IMR-90 (cell line): ENCODE measurements around the gene INF2. TPM values are rescaled to one million over a fixed set of nuclear protein-coding genes. Genes with fewer than 3 reads are reported as not detected.

Source experiments
- ATAC-seq: fragments of 200-7000 bp; cut with Tn5 transposase; 2 replicates; pipeline ENCODE4 v1.9.1; 2020; ENCODE audit warnings: low read depth, mild to moderate bottlenecking, moderate library complexity
- BruUV-seq: library from RNA; stranded (reverse); fragments of 400-500 nt; replicated peaks from 2 replicates; lab custom pipeline; 2021; lab: Mats Ljungman, UMichigan
- CTCF ChIA-PET: fragments of 300-600 bp; formaldehyde crosslinking; extraction: SDS; loops from one replicate; lab custom pipeline; 2021; ENCODE audit warnings: antibody characterized with exemption; lab: Yijun Ruan, JAX
- POLR2A ChIA-PET: fragments of 300-600 bp; sonication (Branson Sonifier 250); formaldehyde crosslinking; loops from one replicate; lab custom pipeline; 2022; ENCODE audit warnings: antibody characterized with exemption; ENCODE audit not compliant: unreplicated experiment; lab: Charles Lee
- DNase-seq: peaks from one replicate; pipeline ENCODE4 v3.0.0; 2013
- H2AFZ ChIP-seq: replicated peaks from 2 replicates; pipeline ENCODE3; 2013; ENCODE audit warnings: low read length, mild to moderate bottlenecking; ENCODE audit not compliant: poor library complexity
- H2AK5ac ChIP-seq: 2 replicates; pipeline ENCODE4 v1.6.1; 2013; ENCODE audit warnings: low read depth, low read length, inconsistent platforms
- H2AK9ac ChIP-seq: replicated peaks from 2 replicates; pipeline ENCODE3; 2013; ENCODE audit warnings: mild to moderate bottlenecking, low read depth, low read length, moderate library complexity; ENCODE audit not compliant: poor library complexity
- H2BK120ac ChIP-seq: 2 replicates; pipeline ENCODE4 v1.6.1; 2013; ENCODE audit warnings: low read depth, low read length, inconsistent platforms
- H2BK15ac ChIP-seq: 3 replicates; pipeline ENCODE4 v1.6.1; 2013; ENCODE audit warnings: low read depth, low read length, inconsistent platforms
- H2BK20ac ChIP-seq: 2 replicates; pipeline ENCODE4 v1.6.1; 2013; ENCODE audit warnings: low read depth, mild to moderate bottlenecking, inconsistent platforms, low read length, moderate library complexity
- H2BK5ac ChIP-seq: 2 replicates; pipeline ENCODE4 v1.6.1; 2013; ENCODE audit warnings: mild to moderate bottlenecking, low read depth, low read length, inconsistent platforms; ENCODE audit not compliant: poor library complexity, severe bottlenecking
- H3K14ac ChIP-seq: replicated peaks from 2 replicates; pipeline ENCODE4 v1.6.1; 2013; ENCODE audit warnings: low read depth, low read length, inconsistent platforms
- H3K18ac ChIP-seq: 2 replicates; pipeline ENCODE4 v1.6.1; 2013; ENCODE audit warnings: low read depth, low read length, control low read depth
- H3K23ac ChIP-seq: 2 replicates; pipeline ENCODE4 v1.6.1; 2013; ENCODE audit warnings: low read depth, low read length, inconsistent platforms
- H3K27ac ChIP-seq: 2 replicates; pipeline ENCODE4 v1.5.1; 2013; ENCODE audit warnings: mild to moderate bottlenecking, control low read depth, low read length; ENCODE audit not compliant: insufficient read depth
- H3K27me3 ChIP-seq: 2 replicates; pipeline ENCODE4 v1.6.1; 2013; ENCODE audit warnings: low read length; ENCODE audit not compliant: control insufficient read depth, insufficient read depth
- H3K36me3 ChIP-seq: 2 replicates; pipeline ENCODE4 v1.6.1; 2013; ENCODE audit warnings: low read length, mixed read lengths; ENCODE audit not compliant: control insufficient read depth, insufficient read depth
- H3K4ac ChIP-seq: 2 replicates; pipeline ENCODE4 v1.6.1; 2013; ENCODE audit warnings: low read depth, low read length, inconsistent platforms
- H3K4me1 ChIP-seq: 2 replicates; pipeline ENCODE4 v1.6.1; 2013; ENCODE audit warnings: low read length, mixed read lengths; ENCODE audit not compliant: control insufficient read depth, insufficient read depth
- H3K4me2 ChIP-seq: 2 replicates; pipeline ENCODE4 v1.6.1; 2013; ENCODE audit warnings: low read depth, mild to moderate bottlenecking, control low read depth, low read length, moderate library complexity
- H3K4me3 ChIP-seq: 2 replicates; pipeline ENCODE4 v1.5.1; 2013; ENCODE audit warnings: low read depth, mild to moderate bottlenecking, control low read depth, low read length, moderate library complexity; ENCODE audit not compliant: insufficient read depth
- H3K56ac ChIP-seq: 2 replicates; pipeline ENCODE4 v1.6.1; 2013; ENCODE audit warnings: low read length, inconsistent platforms; ENCODE audit not compliant: insufficient read depth; ENCODE audit errors: extremely low read depth
- H3K79me1 ChIP-seq, 2 experiments: 2 replicates each; pipeline ENCODE4 v1.6.1; 2013; ENCODE audit warnings: low read length in 2 of 2, inconsistent platforms in 1 of 2, low read depth in 1 of 2
- H3K9ac ChIP-seq: 2 replicates; pipeline ENCODE4 v1.6.1; 2013; ENCODE audit warnings: low read depth, low read length, control low read depth
- H3K9me1 ChIP-seq: 2 replicates; pipeline ENCODE4 v1.6.1; 2013; ENCODE audit warnings: low read length, inconsistent platforms; ENCODE audit not compliant: insufficient read depth
- H3K9me3 ChIP-seq: 2 replicates; pipeline ENCODE4 v1.6.1; 2013; ENCODE audit warnings: low read length; ENCODE audit not compliant: control insufficient read depth, insufficient read depth
- H4K20me1 ChIP-seq: 2 replicates; pipeline ENCODE4 v1.6.1; 2013; ENCODE audit warnings: low read length, inconsistent platforms; ENCODE audit not compliant: insufficient read depth
- H4K5ac ChIP-seq: 2 replicates; pipeline ENCODE4 v1.6.1; 2013; ENCODE audit warnings: mild to moderate bottlenecking, low read depth, low read length, control low read depth
- H4K8ac ChIP-seq, 2 experiments: 2 replicates each; pipeline ENCODE4 v1.6.1; 2013; ENCODE audit warnings: low read depth in 2 of 2, low read length in 2 of 2, control low read depth in 1 of 2, inconsistent platforms in 1 of 2
- H4K91ac ChIP-seq: 2 replicates; pipeline ENCODE4 v1.6.1; 2013; ENCODE audit warnings: low read depth, low read length, inconsistent platforms; ENCODE audit not compliant: insufficient read depth
- USF2 ChIP-seq: fragments of 150-350 bp; IDR thresholded peaks from 2 replicates; pipeline ENCODE4 v1.6.1; 2017; ENCODE audit warnings: mild to moderate bottlenecking, antibody characterized with exemption, low read length, low read depth
- WGBS, 2 experiments: methylation state at CpG; one replicate each; pipeline versions ENCODE4 v1.1.5 to v1.1.7; 2013; ENCODE audit warnings: missing lambda C conversion rate in 2 of 2; ENCODE audit not compliant: insufficient read length in 1 of 2; ENCODE audit errors: extremely low coverage in 2 of 2; 5-methylcytosine and 5-hydroxymethylcytosine counted together
- dilution Hi-C: fragments of 300-500 bp; cut with HindIII; formaldehyde crosslinking; loops from one replicate; pipeline ENCODE4 v1.14.3; 2018; ENCODE audit warnings: low sequenced_read_pairs; ENCODE audit not compliant: unreplicated experiment
- in situ Hi-C: fragments of 300-500 bp; cut with MboI; formaldehyde crosslinking; loops from 3 replicates; pipeline ENCODE4 v1.14.3; 2019; ENCODE audit warnings: low sequenced_read_pairs, inconsistent platforms, mixed read lengths
- intact Hi-C: fragments of 100-400 bp; cut with micrococcal nuclease; formaldehyde crosslinking; loops from 2 replicates; pipeline ENCODE4 v1.10.0; 2022
- polyA plus RNA-seq, 3 experiments: library from polyadenylated mRNA; depleted of rRNA; stranded (reverse); fragments of >200 nt; gene quantifications; 2 replicates each; pipeline ENCODE4 v1.2.3, GENCODE V29; 2012; ENCODE audit warnings: low replicate concordance in 1 of 3
- total RNA-seq: library from RNA; depleted of rRNA; stranded (reverse); fragments of >200 nt; gene quantifications from 2 replicates; pipeline ENCODE4 v1.2.3, GENCODE V29; 2012

Gene INF2
- total and polyA plus RNA-seq, 2 of the 4 experiments (the other 2 are of a cell fraction), result 16.8 to 62.1 TPM

GRCh38 chr14:104722938-104723650 lies 33.7 kb downstream of the INF2 start:
- Histone ChIP-seq H3K4me2 (no peak overlapping the region), H2BK5ac (no peak overlapping the region), H2BK15ac (no peak overlapping the region), H3K27ac (no peak overlapping the region), H4K20me1 (peaks cover 25% of the 10 kb centered on the region), H2AK9ac (no peak overlapping the region), H3K79me1 (peaks cover 12 to 21% of the 10 kb centered on the region in 2 experiments; a peak in 2 of 4 replicates), H3K14ac (no peak overlapping the region), H3K4me1 (peaks cover 23% of the 10 kb centered on the region), H3K23ac (no peak overlapping the region), H3K4ac (no peak overlapping the region), H3K9me1 (no peaks in the 10 kb centered on the region), H4K5ac (no peak overlapping the region), H4K8ac (no peak overlapping the region), H3K9me3 (no peaks in the 10 kb centered on the region), H3K56ac (no peak overlapping the region), H3K36me3 (peaks cover 21% of the 10 kb centered on the region), H2BK20ac (no peak overlapping the region), H3K27me3 (no peaks in the 10 kb centered on the region; the same call in 1 of the 2 replicates), H3K9ac (no peak overlapping the region), H2AFZ (peak overlapping the region; percentile 91), H2AK5ac (peak overlapping the region; percentile 13; the same call in 1 of the 2 replicates), H2BK120ac (no peak overlapping the region), H3K4me3 (no peak overlapping the region), H4K91ac (no peak overlapping the region), H3K18ac (no peak overlapping the region)
- DNase-seq (no peak), ATAC-seq (no peak)
- BruUV-seq, result no TSS peak
- CTCF ChIA-PET, result no interaction called here
- 45% methylated on average over 13 of the region's 26 CpGs; no CpG with 5 or more reads in 1 of the 2 experiments for WGBS, 2 experiments
- dilution Hi-C loops, result no loop called here
- intact Hi-C loops, result loop anchor here (5.0 kb wide), 1 partner anchor 71 kb away; no protein-coding TSS in a partner anchor
- POLR2A ChIA-PET, result no interaction called here
- no peak for TF ChIP-seq USF2
- in situ Hi-C loops, result no loop called here
